HL-60/S4 (cell line): Measurements from ENCODE around the gene FOXS1.
"Not testable (repeated sequence)": the region's sequence is repeated elsewhere in the genome, so short reads cannot be mapped to it uniquely, and the experiment has no call there.

Experiments
- in situ Hi-C: fragments of 300-500 bp; cut with MboI; formaldehyde crosslinking; loops from 2 replicates; pipeline ENCODE4 v1.14.3; 2022; ENCODE audit warnings: low sequenced_read_pairs

FOXS1 gene

GRCh38 chr20:31826074-31826473 is 19.3 kb downstream of the FOXS1 start:
- in situ Hi-C loops: loop anchor here (10.0 to 25.0 kb wide), 2 partner anchors 199 to 836 kb away; partner anchors contain the start of gene C20orf203

GRCh38 chr20:31824554-31825313 is 20.7 kb downstream of the FOXS1 start:
- in situ Hi-C loops: loop anchor here (10.0 to 25.0 kb wide), 2 partner anchors 200 to 838 kb away; partner anchors contain the start of gene C20orf203

GRCh38 chr20:31824125-31824485 is 21.3 kb downstream of the FOXS1 start:
- in situ Hi-C loops: loop anchor here (10.0 kb wide), 1 partner anchor 201 kb away; no protein-coding TSS in a partner anchor

- in situ Hi-C loops: loop anchor here (10.0 kb wide), 1 partner anchor 201 kb away; no protein-coding TSS in a partner anchor
Observed at GRCh38 chr20:31823360-31824124, 21.9 kb downstream of the FOXS1 start.

GRCh38 chr20:31822421-31823330 is 22.7 kb downstream of the FOXS1 start:
- in situ Hi-C loops: loop anchor here (10.0 kb wide), 1 partner anchor 202 kb away; no protein-coding TSS in a partner anchor

GRCh38 chr20:31821427-31821826 is 24.0 kb downstream of the FOXS1 start:
- in situ Hi-C loops: loop anchor here (10.0 kb wide), 1 partner anchor 203 kb away; no protein-coding TSS in a partner anchor

- in situ Hi-C loops: loop anchor here (10.0 kb wide), 1 partner anchor 205 kb away; no protein-coding TSS in a partner anchor
Observed at GRCh38 chr20:31820228-31820627, 25.2 kb downstream of the FOXS1 start.

GRCh38 chr20:31819083-31819784 is 26.2 kb downstream of the FOXS1 start, which contains the start of gene MYLK2:
MYLK2 (plus strand) TSS chr20:31819356; CDS start chr20:31819581, 225 bp downstream.
- in situ Hi-C loops: no loop called here

GRCh38 chr20:31818376-31818908 is 27.0 kb downstream of the FOXS1 start:
- in situ Hi-C loops: no loop called here

GRCh38 chr20:31817461-31817860 is 27.9 kb downstream of the FOXS1 start:
- in situ Hi-C loops: no loop called here

- in situ Hi-C loops: no loop called here
Observed at GRCh38 chr20:31816221-31816620, 29.2 kb downstream of the FOXS1 start.

- in situ Hi-C loops: no loop called here
Observed at GRCh38 chr20:31815408-31816188, 29.8 kb downstream of the FOXS1 start.

GRCh38 chr20:31814142-31814541 is 31.3 kb downstream of the FOXS1 start:
- in situ Hi-C loops: not testable (repeated sequence)

GRCh38 chr20:31813611-31814010 is 31.8 kb downstream of the FOXS1 start:
- in situ Hi-C loops: no loop called here

- in situ Hi-C loops: no loop called here
Observed at GRCh38 chr20:31811796-31812728, 33.3 kb downstream of the FOXS1 start.

- in situ Hi-C loops: no loop called here
Observed at GRCh38 chr20:31811198-31811597, 34.2 kb downstream of the FOXS1 start.

GRCh38 chr20:31809661-31810060 is 35.7 kb downstream of the FOXS1 start:
- in situ Hi-C loops: no loop called here

GRCh38 chr20:31808481-31808880 is 36.9 kb downstream of the FOXS1 start:
- in situ Hi-C loops: no loop called here
